NCI-H2081 (cell line): ENCODE results near the gene RAD21L1.

ENCODE experiments used
- DNase-seq, 2 experiments: peaks; one replicate each; lab custom pipeline; 2025; lab: John Stamatoyannopoulos, UW

The RAD21L1 gene

DNA sequence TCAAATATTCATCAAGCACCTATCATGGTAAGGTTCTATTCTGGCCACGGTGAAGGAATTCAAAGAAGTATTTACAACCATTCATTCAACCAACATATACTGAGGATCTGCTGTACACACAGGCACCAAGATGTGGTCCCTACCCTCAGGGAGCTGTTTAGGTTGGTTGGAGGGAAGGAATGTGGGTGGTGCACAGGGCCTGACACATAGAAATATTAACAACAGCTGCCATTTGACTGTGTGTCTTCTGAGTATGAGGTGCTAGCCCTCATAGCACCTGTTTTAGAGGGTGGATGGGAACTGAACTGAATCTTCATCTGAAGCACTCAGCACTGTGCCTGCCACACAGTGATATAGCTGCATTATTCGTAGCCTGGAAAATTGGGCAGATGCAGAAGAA, 47.5 kb downstream of the RAD21L1 start:
- no peak for DNase-seq

DNA sequence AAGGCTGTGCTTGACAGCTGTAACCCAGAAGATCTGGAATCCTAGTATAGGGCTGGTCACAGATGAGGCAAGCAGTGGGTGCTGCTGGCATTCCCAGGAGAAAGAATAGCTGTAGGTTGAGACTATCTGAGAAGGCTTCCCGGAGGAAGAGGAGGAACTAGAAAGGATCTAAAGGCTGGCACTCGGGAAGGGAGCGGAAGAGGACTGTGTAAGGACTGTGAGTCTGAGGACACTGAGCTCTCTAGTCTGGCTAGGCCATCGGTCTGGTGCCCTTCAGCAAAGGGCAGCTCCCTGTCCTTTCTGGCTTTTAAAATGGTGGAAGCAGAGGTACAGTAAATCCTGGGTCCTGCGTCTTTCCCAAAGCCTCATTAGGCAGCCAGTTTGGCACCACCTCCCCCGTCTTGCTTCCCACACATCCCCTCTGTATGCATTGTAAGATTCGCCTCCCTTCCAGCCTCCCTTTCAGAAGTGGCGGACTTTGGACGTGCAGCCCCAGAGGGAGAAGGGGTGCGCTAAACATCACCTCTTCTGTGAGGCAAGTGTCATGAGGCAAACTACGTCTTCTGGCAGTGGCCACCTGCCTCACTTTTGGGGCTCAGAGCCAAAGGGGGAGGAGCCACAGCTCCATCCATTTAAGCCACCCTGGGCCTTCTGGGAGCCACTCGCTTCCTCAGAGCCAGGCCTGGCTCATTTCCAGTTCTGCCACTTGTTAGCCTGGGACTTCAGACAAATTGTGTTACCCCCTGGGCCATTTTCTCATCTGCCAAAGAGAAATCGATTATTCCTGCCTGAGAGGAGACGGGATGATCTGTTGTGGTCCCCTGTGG, 48.9 kb downstream of the RAD21L1 start:
- peak; percentile 82 to 85 for DNase-seq

DNA sequence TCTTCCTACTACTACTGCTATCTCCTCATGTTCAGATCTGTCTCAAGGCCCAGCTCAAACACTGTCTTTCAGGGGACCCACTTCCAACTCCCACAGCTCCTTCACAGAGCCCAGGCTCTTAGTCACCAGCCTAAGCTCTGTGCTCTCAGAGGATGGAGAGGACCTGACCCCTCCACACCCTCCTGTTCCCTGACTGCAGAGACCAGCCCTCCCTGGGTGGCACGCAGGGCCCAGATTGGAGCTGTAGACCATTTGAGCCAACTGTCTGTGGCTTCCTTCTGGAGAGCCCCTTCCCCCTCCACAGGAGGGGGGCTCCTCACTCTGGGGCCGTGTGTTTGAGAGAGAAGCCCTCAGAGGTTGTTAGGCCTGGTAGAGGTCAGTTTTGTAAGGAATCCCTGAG, 50.1 kb downstream of the RAD21L1 start:
- no peak for DNase-seq

DNA sequence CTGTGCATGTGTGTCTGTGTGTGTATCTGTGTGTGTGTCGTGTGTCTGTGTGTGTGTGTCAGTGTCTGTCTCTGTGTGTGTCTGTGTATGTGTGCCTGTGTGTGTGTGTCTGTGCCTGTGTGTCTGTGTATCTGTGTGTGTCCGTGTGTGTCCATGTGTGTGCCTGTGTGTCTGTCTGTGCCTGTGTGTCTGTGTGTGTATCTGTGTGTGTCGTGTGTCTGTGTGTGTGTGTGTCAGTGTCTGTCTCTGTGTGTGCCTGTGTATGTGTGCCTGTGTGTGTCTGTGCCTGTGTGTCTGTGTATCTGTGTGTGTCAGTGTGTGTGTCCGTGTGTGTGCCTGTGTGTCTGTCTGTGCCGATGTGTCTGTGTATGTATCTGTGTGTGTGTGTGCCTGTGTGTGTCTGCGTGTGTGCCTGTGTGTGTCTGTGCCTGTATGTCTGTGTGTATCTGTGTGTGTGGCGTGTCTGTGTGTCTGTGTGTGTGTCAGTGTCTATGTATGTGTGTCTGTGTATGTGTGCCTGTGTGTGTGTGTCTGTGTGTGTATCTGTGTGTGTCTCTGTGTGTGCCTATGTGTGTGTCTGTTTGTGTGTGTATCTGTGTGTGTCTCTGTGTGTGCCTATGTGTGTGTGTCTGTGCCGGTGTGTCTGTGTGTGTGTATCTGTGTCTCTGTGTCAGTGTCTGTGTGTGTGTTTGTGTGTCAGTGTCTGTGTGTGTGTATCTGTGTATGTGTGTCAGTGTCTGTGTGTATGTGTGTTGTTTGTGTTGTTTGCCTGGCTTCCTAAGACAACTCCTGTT, 51.9 kb downstream of the RAD21L1 start:
- no peak for DNase-seq

DNA sequence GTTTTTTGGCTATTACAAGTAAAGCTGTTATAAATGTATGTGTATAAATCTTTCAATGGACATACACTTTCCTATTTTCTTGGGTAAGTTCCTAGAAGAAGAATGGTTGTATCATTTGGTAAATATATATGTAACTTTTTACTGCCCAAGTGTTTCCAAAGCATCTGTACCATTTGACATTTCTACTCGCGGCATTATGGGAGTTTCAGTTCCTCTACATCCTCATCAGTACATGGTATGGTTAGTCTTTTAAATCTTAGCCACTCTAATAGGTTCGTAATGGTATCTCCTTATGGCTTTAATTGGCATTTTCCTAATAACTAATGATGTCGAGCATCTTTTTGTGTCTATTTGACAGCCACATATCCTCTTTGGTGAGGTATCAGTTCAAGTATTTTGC, 53.1 kb downstream of the RAD21L1 start:
- no peak for DNase-seq

DNA sequence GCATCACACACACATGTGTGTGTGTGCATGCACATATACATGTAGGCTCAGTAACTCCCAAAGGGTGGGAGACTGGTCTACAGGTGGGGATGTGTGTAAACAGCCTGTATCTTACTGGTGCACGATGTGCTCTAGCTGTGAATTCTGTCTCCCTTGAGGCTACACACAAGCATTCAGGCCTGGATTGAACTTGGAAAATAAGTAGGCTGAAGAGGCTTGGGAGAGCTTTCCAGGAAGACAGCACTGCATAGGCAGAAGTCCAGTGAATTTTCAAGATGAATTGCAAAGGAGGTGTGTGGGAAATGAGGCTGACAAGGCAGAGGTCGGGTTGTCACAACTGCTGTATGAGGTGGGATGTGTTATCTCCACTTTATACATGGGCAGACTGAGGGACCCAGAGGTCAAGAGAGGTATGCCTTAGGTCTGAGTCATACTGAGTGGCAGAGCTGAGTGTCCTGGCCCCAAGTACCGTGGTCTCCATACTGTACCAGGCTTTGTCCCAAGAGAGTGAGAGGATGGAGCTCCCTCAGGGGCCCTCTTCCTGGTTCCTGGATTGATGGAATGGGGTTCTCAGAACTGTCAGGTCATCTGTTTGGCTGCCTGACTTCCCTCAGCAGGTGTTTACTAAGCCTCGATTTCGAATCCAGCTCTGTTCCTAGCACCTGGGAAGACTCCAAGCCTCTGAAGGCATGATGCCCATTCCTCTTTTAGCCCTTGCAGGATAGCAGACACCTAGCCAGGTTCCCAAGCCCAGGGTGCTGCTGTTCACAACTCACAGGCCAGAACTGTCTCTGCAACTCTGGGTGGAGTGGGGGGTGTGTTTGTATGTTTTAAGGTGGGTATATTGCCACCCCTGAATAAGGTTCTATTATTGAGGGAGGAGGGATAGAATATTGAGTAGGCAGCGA, 54.6 kb downstream of the RAD21L1 start:
- no peak for DNase-seq

DNA sequence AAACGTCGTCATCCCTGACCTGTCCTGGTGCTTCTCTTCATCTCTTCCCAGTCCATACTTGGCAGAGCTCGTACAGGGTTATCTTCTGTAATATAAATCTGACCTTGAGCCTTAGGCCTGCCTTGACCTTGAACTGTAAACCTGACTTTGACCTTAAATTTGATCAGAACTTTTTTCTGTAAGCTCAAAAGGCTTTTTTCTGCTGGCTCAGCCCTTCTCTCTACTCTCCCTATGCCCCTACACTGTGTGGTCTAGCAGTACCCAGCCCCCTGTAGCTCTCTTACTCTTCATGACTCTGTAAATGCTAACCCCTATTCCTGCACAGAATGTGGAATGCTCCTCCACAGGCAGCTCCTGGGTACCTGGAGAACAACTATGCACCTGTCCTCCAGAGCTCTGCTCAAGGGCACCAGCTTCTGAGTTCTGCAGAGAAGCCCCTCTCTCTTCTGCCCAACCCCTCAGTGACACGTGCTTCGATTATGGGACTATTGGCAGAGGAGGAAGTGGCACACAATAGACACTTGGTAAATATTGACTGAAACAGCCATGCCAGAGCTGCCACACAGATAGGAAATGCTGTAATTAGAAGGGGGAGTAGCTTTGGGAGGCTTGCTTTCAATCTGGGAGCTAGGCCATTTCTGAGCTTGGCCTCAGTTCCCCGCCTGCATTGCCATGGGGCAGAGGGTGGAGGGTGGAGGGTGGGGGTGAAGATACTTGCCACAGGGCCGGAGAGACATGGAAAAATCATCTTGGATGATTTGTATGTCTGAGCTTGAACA, 55.6 kb downstream of the RAD21L1 start:
- DNase-seq = peak; percentile 65 to 78

DNA sequence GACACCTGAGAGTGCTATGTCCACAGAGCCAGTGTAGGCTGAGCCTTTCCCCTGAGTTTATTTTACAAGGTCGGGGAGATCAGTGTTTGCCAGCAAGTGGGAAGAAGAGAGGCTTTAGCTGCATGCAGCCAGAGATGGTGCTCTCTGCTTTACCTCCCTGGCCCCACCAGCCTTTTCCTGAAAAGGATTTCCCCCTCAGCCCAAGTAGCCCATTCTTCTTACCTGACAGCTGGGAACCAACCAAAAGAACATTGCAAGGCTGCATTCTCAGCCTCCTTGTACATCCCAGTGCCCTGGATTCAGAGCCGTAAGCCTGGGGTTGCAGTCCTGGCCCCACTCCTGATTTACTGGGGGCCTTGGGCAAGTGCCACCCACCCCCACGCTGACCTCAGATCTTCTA, 57.1 kb downstream of the RAD21L1 start:
- no peak for DNase-seq

DNA sequence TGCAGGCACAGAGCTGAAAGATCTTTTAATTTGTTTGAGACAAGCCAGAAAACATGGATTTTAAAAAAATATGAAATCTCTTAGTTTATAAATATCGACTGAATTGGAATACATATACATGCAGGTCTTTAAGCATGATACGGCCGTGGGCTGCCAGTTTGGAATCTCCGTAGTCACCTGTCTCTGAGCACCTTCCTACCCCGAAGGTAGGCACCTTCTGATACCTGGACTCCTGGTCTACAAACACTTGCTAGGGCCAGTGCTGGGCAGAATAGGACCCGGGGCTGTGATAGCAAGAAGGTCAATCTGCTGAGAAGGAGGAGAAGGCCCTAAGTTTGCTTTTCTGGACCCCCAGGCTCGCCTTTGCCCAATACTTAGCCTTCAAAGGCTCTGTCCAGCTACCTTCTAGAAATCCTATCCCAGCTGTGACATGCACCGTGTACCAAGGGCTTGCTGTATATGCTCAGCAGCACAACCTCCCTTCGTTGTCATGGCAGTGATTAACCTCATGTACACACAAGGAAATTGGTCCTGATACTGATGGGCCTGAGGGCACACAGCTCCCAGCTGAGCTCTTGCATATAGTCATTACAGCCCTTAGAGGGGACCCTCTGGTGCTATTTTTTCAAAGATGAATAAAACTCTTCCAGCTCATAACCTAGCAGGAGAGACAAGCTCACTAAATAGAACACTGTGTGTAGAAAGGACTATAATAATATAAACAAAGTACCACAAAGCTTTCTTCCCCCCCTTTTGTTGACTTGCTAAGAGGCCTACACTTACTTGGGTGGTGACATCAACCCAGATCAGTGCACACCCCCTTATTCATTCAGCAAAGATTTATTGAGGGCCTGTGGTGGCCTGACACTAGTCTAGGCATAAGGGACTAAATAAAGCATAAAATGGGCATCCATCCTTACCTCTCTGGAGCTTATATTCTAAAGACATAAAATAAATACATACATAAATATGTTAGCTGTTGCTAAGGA, 58.0 kb downstream of the RAD21L1 start:
- peak; percentile 17 to 46 for DNase-seq

DNA sequence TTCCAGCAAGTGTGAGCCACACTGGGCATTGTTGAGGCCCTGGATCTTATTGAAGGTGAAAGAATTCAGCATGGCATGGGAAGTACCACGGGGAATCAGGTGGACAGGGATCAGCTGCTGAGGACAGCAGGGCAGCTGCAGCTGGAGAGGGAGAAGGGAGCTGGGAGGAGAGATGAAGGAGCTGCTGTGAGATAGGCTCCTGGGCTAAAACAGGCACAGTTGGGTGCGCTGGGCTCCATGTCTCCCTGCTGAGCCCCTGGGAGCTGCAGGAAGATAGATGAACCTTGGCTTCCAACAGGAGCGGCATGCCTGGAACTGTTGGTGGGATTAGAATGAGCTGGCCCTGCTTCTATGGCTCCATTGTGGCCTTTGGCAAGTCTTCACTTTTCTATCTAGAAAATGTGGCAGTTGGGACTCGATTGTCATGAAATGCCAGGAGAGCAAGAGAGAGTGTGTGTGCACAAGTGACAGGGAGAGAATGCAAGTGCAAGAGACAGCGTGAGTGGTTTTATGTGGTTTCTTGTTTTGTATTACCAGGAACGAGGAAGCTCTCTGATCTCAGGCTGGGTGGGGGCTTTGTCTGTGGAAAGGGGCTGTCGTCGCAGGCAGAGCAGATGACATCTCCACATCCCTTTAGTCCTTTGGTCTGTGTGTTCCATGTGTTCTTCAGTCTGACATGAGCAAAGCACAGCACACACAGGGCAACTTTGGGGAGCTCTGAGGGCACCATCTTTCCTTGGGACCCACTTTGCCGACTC, 60.6 kb downstream of the RAD21L1 start:
- no peak for DNase-seq

DNA sequence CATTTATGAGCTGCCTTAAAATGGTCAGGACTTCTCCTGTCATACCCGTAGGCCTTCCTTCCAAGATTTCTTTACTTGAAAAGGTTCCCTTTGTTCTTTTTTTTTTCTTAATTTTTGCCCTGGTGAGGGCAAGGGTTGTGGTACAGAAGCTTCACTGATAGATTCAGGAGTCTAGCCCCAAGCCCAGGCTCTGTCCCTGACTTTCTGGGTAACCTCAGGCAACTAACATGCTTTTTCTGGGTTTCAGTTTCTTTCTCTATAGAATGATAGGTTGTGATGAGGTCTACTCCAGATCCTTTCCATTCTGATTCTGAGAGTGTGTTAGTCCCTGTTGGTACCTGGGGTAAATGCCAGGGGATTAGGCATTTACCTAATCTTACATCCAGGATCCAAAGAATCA, 61.5 kb downstream of the RAD21L1 start:
- DNase-seq = no peak

DNA sequence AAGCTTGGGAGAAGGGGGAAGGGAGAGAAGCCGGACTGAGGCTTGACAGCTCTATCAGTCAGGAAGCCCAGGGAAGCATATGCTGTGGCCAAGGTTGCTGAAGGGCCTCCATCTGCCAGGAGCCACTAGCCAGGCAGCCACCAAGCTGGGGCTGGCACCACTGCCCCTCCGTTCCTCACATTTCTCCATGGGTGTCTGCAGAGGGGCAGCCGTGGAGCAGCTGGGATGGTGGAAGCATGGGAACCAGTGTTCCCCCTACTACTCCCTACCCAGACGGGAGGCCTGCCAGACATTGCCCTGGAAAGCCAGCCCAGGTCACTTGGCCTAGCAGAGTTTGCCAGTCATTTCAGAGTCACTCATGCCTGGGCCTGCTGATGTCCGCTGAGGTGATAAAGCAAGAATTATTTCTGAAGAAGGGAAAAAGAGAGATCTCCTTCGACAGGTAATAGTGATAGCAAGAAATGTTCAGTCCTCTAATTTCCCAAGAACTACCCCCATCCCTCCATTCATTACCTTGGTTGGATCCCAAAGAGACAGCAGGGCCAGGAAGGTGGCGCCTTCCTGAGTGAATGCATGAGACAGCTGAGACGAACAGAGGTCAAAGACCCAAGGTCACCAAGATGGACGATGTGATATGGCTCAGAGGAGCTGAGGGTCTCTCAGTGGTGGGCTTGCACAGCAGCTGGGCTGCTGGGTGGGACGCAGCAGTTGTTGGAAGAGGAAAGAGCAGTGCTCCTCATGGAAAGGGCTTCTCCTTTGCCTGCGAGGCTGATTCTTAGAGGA, 62.1 kb downstream of the RAD21L1 start:
- no peak for DNase-seq

DNA sequence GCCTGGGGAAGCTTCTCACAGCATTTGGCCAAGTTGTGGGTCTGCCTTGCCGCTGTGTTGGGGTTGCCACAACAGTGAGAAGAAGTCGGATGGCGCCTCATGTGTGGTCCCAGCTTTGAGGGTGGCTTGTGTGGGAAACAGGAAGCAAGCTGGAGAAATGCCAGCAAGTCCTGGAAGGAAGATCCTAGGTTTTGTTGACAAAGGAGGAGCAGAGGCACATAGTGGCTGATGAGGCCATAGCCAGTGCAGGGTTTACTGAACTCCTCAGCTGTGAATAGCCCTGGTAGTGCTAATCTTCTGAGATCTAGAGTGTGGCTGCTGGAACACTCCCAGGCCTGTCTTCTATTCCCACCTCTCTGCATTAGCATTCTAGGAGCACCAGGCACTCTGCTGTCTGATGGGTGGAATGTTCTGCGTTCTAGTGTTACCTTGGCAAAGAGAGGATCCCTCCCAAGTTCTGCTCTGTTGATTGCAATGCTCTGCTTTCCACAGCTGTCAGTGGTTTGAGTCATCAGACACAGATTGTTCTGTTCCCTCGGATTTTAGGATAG, 65.4 kb downstream of the RAD21L1 start:
- no peak for DNase-seq

DNA sequence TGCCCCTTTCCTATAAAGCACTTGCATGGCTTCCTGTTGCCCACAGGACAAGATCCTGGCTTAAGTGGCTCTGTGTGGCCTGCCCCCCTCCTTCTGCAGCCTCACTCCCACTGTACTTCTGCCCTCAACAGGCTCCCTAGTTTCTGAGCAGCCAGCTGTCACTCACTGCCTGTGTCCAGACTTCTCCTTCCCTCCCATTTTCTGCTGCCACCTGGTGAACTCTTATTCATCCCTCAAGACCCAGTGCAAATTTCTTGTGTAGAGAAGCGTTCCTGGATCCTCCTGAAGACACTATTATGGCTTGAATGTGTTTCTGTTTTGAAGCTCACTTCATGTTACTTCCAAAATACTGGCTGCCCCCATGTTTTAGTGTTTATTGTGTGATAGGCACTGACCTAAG, 66.8 kb downstream of the RAD21L1 start:
- DNase-seq = no peak

DNA sequence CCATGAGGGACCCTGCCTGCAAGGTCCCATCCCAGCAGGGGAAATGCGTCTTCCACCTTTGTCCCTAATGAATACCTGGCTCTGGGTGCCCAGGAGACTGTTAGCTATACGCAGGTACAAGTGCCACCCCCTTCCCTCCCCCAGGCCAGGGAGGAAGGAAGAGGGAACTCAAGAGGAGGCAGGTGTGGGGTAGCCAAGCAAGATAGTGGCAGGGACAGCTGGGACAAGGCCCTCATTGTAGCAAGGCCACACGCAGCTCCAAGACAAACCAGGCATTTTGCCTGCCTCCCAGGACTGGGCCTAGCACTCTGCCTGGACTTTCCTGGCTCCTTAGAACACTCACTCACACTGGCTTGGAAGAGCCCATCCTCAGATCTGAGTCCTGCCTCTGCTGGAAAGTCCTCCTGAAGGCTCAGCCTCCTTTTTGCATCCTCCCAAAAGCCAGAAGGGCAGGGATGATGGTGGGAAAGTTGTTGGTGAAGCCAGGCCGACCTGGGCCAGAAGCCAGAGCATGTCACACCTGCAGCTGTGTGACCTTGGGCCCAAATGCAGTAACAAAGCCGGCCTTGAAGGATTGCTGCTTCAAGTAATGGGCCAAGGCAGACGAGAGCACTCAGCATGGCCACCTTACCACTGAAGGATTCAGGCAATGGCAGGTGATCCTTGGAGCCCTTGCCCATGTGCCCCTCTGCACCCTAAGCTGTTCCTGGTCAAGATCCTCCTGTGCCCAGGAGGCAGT, 68.0 kb downstream of the RAD21L1 start:
- no peak for DNase-seq

DNA sequence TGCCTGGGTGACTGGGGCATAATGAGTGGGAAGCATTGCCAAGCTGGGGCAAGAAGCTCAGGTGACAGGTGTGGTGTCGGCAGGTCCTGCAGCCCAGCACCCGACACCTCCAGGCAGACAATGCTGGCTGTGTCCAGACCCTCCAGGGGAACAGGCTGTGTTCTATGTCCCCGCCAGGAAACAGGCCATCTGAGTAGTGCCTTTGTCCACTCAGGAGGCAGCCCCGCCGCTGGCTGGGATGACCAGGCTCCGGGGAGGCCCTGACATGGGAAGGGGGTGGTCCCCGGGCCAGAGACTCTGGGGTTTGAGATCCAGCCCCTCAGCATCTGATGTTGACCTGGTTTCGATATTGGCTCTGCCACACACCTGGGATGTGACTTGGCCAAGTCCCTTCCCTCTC, 68.7 kb downstream of the RAD21L1 start:
- no peak for DNase-seq

DNA sequence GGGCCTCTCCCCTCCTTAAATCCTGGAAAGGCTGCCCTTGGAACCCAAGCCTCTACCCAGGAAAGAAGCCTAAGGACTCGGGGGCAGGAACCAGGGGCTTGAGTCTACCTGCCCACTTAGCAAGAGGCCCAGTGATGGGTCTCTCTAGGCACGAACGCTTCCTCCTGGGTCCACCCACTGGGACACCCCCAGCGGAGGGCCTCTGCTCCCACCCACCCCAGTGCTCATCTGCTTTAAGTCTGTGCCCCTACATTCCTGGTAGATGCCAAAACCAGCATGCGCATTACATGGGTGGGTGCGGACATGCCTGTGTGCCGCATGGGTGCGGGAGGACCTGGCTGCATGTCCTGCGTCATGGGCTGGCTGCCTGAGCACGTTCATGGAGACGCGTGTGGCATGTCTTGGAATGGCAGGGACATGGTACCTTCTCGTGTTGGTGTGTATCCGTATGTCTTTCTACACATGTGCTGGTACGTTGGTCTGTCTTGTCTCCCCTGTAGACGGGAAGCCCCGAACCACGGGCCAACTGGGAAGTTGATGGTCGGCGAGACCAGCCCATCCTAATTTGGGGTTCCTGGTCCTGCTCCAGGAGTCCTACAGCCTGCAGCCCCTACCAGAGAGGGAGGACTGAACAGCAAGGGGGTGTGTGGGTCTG, 69.6 kb downstream of the RAD21L1 start:
- DNase-seq = no peak
